GM12878 (cell line): Measurements from ENCODE around the gene ZNF335. TPM values are rescaled to one million over a fixed set of nuclear protein-coding genes. Genes with fewer than 3 reads are reported as not detected.

Experiments used
- ATAC-seq: fragments of 200-7000 bp; cut with Tn5 transposase; 3 replicates; pipeline ENCODE4 v1.9.1; 2020; ENCODE audit warnings: mild to moderate bottlenecking, moderate library complexity
- BruUV-seq: library from RNA; stranded (reverse); fragments of 400-500 nt; replicated peaks from 2 replicates; lab custom pipeline; 2021; lab: Mats Ljungman, UMichigan
- CTCF ChIA-PET: fragments of 300-600 bp; sonication (Branson Sonifier 250); formaldehyde crosslinking; extraction: SDS; loops from one replicate; lab custom pipeline; 2021; ENCODE audit warnings: inconsistent platforms; lab: Yijun Ruan, JAX
- POLR2A ChIA-PET: fragments of 350-600 bp; formaldehyde crosslinking; extraction: SDS; loops from one replicate; lab custom pipeline; 2021; ENCODE audit warnings: inconsistent platforms; lab: Charles Lee
- RAD21 ChIA-PET: fragments of 300-600 bp; sonication (Branson Sonifier 250); formaldehyde crosslinking; loops from one replicate; lab custom pipeline; 2023; ENCODE audit warnings: antibody characterized with exemption; ENCODE audit not compliant: unreplicated experiment; lab: Charles Lee
- SMC1A ChIA-PET: fragments of 300-600 bp; sonication (Branson Sonifier 250); formaldehyde crosslinking; loops from one replicate; lab custom pipeline; 2023; ENCODE audit not compliant: unreplicated experiment, uncharacterized antibody; lab: Charles Lee
- DNase-seq: peaks from one replicate; pipeline ENCODE4 v3.0.0-alpha.2; 2011; ENCODE audit warnings: low read depth, low spot score
- FAIRE-seq: peaks from 3 replicates; lab custom pipeline; 2011; peaks lifted over from hg19 to GRCh38; lab: Jason Lieb, UNC
- H2AFZ ChIP-seq: 2 replicates; pipeline ENCODE4 v1.6.0; 2011; ENCODE audit warnings: low read depth, low read length, control low read depth; ENCODE audit not compliant: control insufficient read depth
- H3K27ac ChIP-seq: 2 replicates; pipeline ENCODE4 v1.5.1; 2011; ENCODE audit warnings: control low read depth; ENCODE audit not compliant: control insufficient read depth, insufficient read depth
- H3K27me3 ChIP-seq, 2 experiments: replicated peaks in 1 of 2; 2 replicates each; pipeline versions ENCODE4 v1.6.0 to v1.6.1; 2011; ENCODE audit warnings: low read length in 1 of 2; ENCODE audit not compliant: control insufficient read depth in 2 of 2, insufficient read depth in 2 of 2
- H3K36me3 ChIP-seq, 2 experiments: 2 replicates each; pipeline ENCODE4 v1.5.1; 2011; ENCODE audit warnings: low read length in 1 of 2; ENCODE audit not compliant: control insufficient read depth in 2 of 2, insufficient read depth in 2 of 2
- H3K4me1 ChIP-seq: 2 replicates; pipeline ENCODE4 v1.6.1; 2011; ENCODE audit warnings: mild to moderate bottlenecking, low read length, moderate library complexity, mixed read lengths; ENCODE audit not compliant: control insufficient read depth, insufficient read depth
- H3K4me2 ChIP-seq: 2 replicates; pipeline ENCODE4 v1.6.0; 2011; ENCODE audit warnings: control low read depth; ENCODE audit not compliant: control insufficient read depth, insufficient read depth
- H3K4me3 ChIP-seq: fragments of 200-600 bp; sonication (generic); 2 replicates; pipeline ENCODE4 v1.5.1; 2016
- H3K79me2 ChIP-seq: 2 replicates; pipeline ENCODE4 v1.6.0; 2011; ENCODE audit warnings: low read length; ENCODE audit not compliant: control insufficient read depth, insufficient read depth
- H3K9ac ChIP-seq: 2 replicates; pipeline ENCODE4 v1.8.0; 2011; ENCODE audit warnings: low read length, control low read depth, mixed read lengths; ENCODE audit not compliant: control insufficient read depth, insufficient read depth
- H3K9me3 ChIP-seq: replicated peaks from 3 replicates; pipeline ENCODE4 v1.5.1; 2011; ENCODE audit warnings: mild to moderate bottlenecking, low read length; ENCODE audit not compliant: control insufficient read depth, insufficient read depth
- H4K20me1 ChIP-seq: 2 replicates; pipeline ENCODE4 v1.6.0; 2011; ENCODE audit not compliant: control insufficient read depth, insufficient read depth
- ATF2 ChIP-seq: IDR thresholded peaks from 2 replicates; pipeline ENCODE4 v1.6.1; 2012; ENCODE audit warnings: low read length, inconsistent platforms
- EGR1 ChIP-seq, 2 experiments: IDR thresholded peaks; 1 replicate in 1 of 2; 2 replicates in 1 of 2; pipeline ENCODE4 v1.6.1; 2011 to 2012; ENCODE audit warnings: low read depth in 2 of 2, low read length in 2 of 2, borderline replicate concordance in 1 of 2, mild to moderate bottlenecking in 1 of 2, moderate library complexity in 1 of 2
- JUND ChIP-seq: IDR thresholded peaks from 2 replicates; pipeline ENCODE4 v1.6.1; 2012; ENCODE audit warnings: low read depth, mild to moderate bottlenecking, low read length, improper control_type of control experiment, moderate library complexity
- KAT2A ChIP-seq: conservative IDR thresholded peaks from 2 replicates; pipeline ENCODE4 v1.6.1; 2011; ENCODE audit warnings: low read depth, low read length; ENCODE audit not compliant: control insufficient read depth
- KLF5 ChIP-seq: fragments of 450-650 bp; IDR thresholded peaks from 2 replicates; pipeline ENCODE4 v1.6.1; 2014; ENCODE audit warnings: mild to moderate bottlenecking; ENCODE audit not compliant: partially characterized antibody
- MTA2 ChIP-seq: fragments of 450-650 bp; IDR thresholded peaks from 2 replicates; pipeline ENCODE4 v1.6.1; 2016; ENCODE audit warnings: low read depth, mild to moderate bottlenecking, moderate library complexity
- NFIC ChIP-seq: IDR thresholded peaks from 2 replicates; pipeline ENCODE4 v1.6.1; 2012; ENCODE audit warnings: low read depth, mild to moderate bottlenecking, inconsistent platforms, low read length, moderate library complexity
- NR2C2 ChIP-seq: IDR thresholded peaks from 2 replicates; pipeline ENCODE4 v1.6.1; 2011; ENCODE audit warnings: borderline replicate concordance, low read depth; ENCODE audit not compliant: control insufficient read depth, insufficient read length
- PBX3 ChIP-seq: IDR thresholded peaks from 2 replicates; pipeline ENCODE4 v1.6.1; 2011; ENCODE audit warnings: mild to moderate bottlenecking, low read depth, low read length, moderate library complexity; ENCODE audit not compliant: insufficient replicate concordance
- POLR2A ChIP-seq: IDR thresholded peaks from 2 replicates; pipeline ENCODE4 v1.6.1; 2011; ENCODE audit warnings: low read depth, mild to moderate bottlenecking, low read length
- RBBP5 ChIP-seq: fragments of 200-600 bp; sonication (generic); conservative IDR thresholded peaks from 2 replicates; pipeline ENCODE4 v1.6.1; 2016
- RFX5 ChIP-seq: IDR thresholded peaks from 2 replicates; pipeline ENCODE4 v1.6.1; 2011; ENCODE audit warnings: low read depth, low read length, improper control_type of control experiment
- SMAD5 ChIP-seq: IDR thresholded peaks from 2 replicates; pipeline ENCODE4 v1.6.1; 2016; ENCODE audit warnings: antibody characterized with exemption, low read depth
- STAT3 ChIP-seq: IDR thresholded peaks from 2 replicates; pipeline ENCODE4 v1.6.1; 2011; ENCODE audit warnings: low read depth, low read length, improper control_type of control experiment
- USF2 ChIP-seq: IDR thresholded peaks from 2 replicates; pipeline ENCODE4 v1.6.1; 2011; ENCODE audit warnings: low read depth, low read length, improper control_type of control experiment, borderline replicate concordance
- WRNIP1 ChIP-seq: IDR thresholded peaks from 2 replicates; pipeline ENCODE4 v1.6.1; 2011; ENCODE audit warnings: low read depth, low read length, improper control_type of control experiment, borderline replicate concordance
- WGBS: methylation state at CpG from one replicate; pipeline ENCODE4 v1.1.6; 2016; ENCODE audit warnings: low lambda C conversion rate; ENCODE audit not compliant: insufficient replicate concordance, insufficient coverage; ENCODE audit errors: missing lambda C conversion rate; 5-methylcytosine and 5-hydroxymethylcytosine counted together
- in situ Hi-C: fragments of 300-500 bp; cut with MboI; formaldehyde crosslinking; loops from 9 replicates; pipeline ENCODE4 v1.14.3; 2018; ENCODE audit warnings: mixed read lengths
- intact Hi-C: fragments of 100-400 bp; cut with micrococcal nuclease; formaldehyde crosslinking; loops from one replicate; pipeline ENCODE4 v1.14.2; 2022; ENCODE audit not compliant: unreplicated experiment
- polyA plus RNA-seq, 11 experiments: library from polyadenylated mRNA; depleted of rRNA in 4 of 11; unstranded in 6 of 11; stranded (reverse) in 5 of 11; fragments of >200 nt; fragmentation: Nextera tagmentation in 4 of 11; fragmentation: Illumina TruSeq in 1 of 11; extraction: Ambion mirVana in 4 of 11; extraction: Trizol in 1 of 11; gene quantifications; 1 replicate in 1 of 11; 2 replicates in 10 of 11; pipeline versions ENCODE4 v1.2.1 to v1.2.3, GENCODE V29; 2011 to 2016; ENCODE audit warnings: inconsistent platforms in 2 of 11, missing spikeins in 2 of 11, low read depth in 1 of 11
- total RNA-seq, 4 experiments: library from RNA; depleted of rRNA in 3 of 4; stranded (reverse); fragments of >200 nt in 3 of 4; fragmentation: Illumina TruSeq in 1 of 4; extraction: Trizol in 1 of 4; gene quantifications; 2 replicates each; pipeline versions ENCODE4 v1.2.1 to v1.2.3, GENCODE V29; 2013 to 2021

Gene ZNF335
- total and polyA plus RNA-seq, 10 of the 15 experiments (the other 5 are each of a cell fraction or from before 2014, with no cell fraction given) = 0.74 to 30.1 (median 14.5) TPM

GRCh38 chr20:46000262-46000996 lies 28.4 kb upstream of the ZNF335 start (continued):
- no peak for TF ChIP-seq ATF2
- no peak for TF ChIP-seq JUND
- no peak for TF ChIP-seq SMAD5
- no peak for TF ChIP-seq KLF5
- TF ChIP-seq RFX5 = no peak
- no peak for TF ChIP-seq RBBP5

GRCh38 chr20:45999557-46000261 lies 27.7 kb upstream of the ZNF335 start:
- H3K4me2 ChIP-seq = no peak overlapping the region
- H3K27me3 ChIP-seq = no peaks in the 10 kb centered on the region; a peak in 1 of 4 replicates
- no peak for FAIRE-seq
- in situ Hi-C loops = no loop called here
- no peak for DNase-seq
- SMC1A ChIA-PET = interaction anchor here (1.0 to 2.2 kb wide), 2 partner anchors 14 to 31 kb away, joined by 4 to 6 read pairs; no protein-coding TSS in a partner anchor
- no peak for ATAC-seq
- intact Hi-C loops = no loop called here
- WGBS = 40% methylated on average over 4 of the region's 4 CpGs
- TF ChIP-seq MTA2 (no peak), EGR1 (IDR thresholded peaks at IDR 0.05; ENCODE audit: borderline replicate concordance in 1 of 2, low read depth in 2 of 2, low read length in 2 of 2) (no peak), USF2 (no peak), POLR2A (no peak), NR2C2 (no peak), WRNIP1 (no peak), KAT2A (no peak), PBX3 (no peak), NFIC (no peak), STAT3 (no peak)
- RAD21 ChIA-PET = interaction anchor here (1.3 kb wide), 2 partner anchors 13 to 30 kb away, joined by 4 read pairs; no protein-coding TSS in a partner anchor
- BruUV-seq = no TSS peak
- CTCF ChIA-PET = interaction anchor here (0.8 to 7.9 kb wide), 7 partner anchors 10 to 349 kb away, joined by 3 to 48 read pairs (median 8); no protein-coding TSS in a partner anchor
- POLR2A ChIA-PET = interaction anchor here (0.5 to 0.9 kb wide), 2 partner anchors 16 to 38 kb away, joined by 3 to 6 read pairs; no protein-coding TSS in a partner anchor
- H3K27ac ChIP-seq = no peak overlapping the region
- H3K79me2 ChIP-seq = no peaks in the 10 kb centered on the region
- H3K36me3 ChIP-seq = no peaks in the 10 kb centered on the region
- H3K4me1 ChIP-seq = peaks cover 17% of the 10 kb centered on the region
- no peak overlapping the region for H3K9ac ChIP-seq
- no peak overlapping the region for H2AFZ ChIP-seq
- H3K4me3 ChIP-seq = no peak overlapping the region
- no peaks in the 10 kb centered on the region for H4K20me1 ChIP-seq
- no peaks in the 10 kb centered on the region for H3K9me3 ChIP-seq
